Right lobe of liver (tissue), 4 donors: Measurements from ENCODE around the gene AHNAK.

Source experiments
- POLR2A ChIP-seq: fragments of 450-650 bp; IDR thresholded peaks from one replicate; pipeline ENCODE4 v1.6.1; 2017; ENCODE audit warnings: antibody characterized with exemption, mild to moderate bottlenecking
- TF ChIP-seq, protein P1 (sequence below), 4 donors: fragments of 200-600 bp in 3 of 4; fragments of 450-650 bp in 1 of 4; IDR thresholded peaks; one replicate each; pipeline versions ENCODE4 v1.5.1 to v1.8.0; 2016 to 2022; ENCODE audit warnings: antibody characterized with exemption in 4 of 4, mild to moderate bottlenecking in 2 of 4
- donor health status: DM: no; HTN: no; CAD: no.
- donor health status: DM: no; HTN: no; CAD: no.
- donor health status: DM: no; HTN: yes; CAD: no.

DNA sequence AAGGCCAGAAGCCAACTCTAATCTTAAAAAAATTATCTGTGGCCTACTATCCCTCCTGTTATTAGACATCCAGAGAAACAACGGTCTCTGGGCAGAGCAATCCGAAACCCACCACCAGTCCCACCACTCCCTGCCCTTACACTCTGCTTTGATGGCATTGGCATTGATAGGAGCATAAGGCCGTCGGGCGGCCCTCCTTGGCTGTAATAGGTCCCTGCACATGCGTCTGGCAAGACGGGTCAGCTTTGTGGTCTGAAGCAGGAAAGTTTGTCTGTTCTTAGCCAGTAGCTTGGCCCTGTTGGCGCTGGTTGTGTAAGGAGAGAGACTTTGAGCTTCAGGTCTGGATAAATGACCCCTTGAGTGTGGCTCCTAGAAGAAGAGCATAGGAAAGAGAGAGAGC lies 48.5 kb upstream of the AHNAK start:
- TF ChIP-seq, protein P1, sequence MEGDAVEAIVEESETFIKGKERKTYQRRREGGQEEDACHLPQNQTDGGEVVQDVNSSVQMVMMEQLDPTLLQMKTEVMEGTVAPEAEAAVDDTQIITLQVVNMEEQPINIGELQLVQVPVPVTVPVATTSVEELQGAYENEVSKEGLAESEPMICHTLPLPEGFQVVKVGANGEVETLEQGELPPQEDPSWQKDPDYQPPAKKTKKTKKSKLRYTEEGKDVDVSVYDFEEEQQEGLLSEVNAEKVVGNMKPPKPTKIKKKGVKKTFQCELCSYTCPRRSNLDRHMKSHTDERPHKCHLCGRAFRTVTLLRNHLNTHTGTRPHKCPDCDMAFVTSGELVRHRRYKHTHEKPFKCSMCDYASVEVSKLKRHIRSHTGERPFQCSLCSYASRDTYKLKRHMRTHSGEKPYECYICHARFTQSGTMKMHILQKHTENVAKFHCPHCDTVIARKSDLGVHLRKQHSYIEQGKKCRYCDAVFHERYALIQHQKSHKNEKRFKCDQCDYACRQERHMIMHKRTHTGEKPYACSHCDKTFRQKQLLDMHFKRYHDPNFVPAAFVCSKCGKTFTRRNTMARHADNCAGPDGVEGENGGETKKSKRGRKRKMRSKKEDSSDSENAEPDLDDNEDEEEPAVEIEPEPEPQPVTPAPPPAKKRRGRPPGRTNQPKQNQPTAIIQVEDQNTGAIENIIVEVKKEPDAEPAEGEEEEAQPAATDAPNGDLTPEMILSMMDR (IDR thresholded peaks at IDR 0.05), result no peak
- TF ChIP-seq POLR2A, result no peak
